HG02798 (cell line): ENCODE data around the gene CR1L.
"Not testable (repeated sequence)": the region's sequence is repeated elsewhere in the genome, so short reads cannot be mapped to it uniquely, and the experiment has no call there.

ENCODE experiments used
- ATAC-seq: cut with Tn5 transposase; IDR thresholded peaks from one replicate; pipeline ENCODE4 v1.9.1; 2021; ENCODE audit warnings: mild to moderate bottlenecking; ENCODE audit not compliant: unreplicated experiment, poor library complexity

The CR1L gene

GRCh38 chr1:207644852-207645634, at the start of gene CR1L:
TSS of gene CR1L (plus strand) at chr1:207645133. CDS start at chr1:207645234, 101 bp downstream.
- peak; percentile 95 for ATAC-seq

- no peak for ATAC-seq
These were observed 41.2 kb upstream of the CR1L start for GRCh38 chr1:207603777-207604176.

- ATAC-seq, result no peak
These were observed 39.2 kb upstream of the CR1L start for GRCh38 chr1:207605444-207606361.

GRCh38 chr1:207606362-207606755, 38.6 kb upstream of the CR1L start:
- ATAC-seq, result no peak

GRCh38 chr1:207612762-207613161, 32.2 kb upstream of the CR1L start:
- no peak for ATAC-seq

GRCh38 chr1:207619871-207620542, 24.9 kb upstream of the CR1L start:
- peak; percentile 87 for ATAC-seq

- no peak for ATAC-seq
These were observed 24.4 kb upstream of the CR1L start for GRCh38 chr1:207620543-207620893.

DNA sequence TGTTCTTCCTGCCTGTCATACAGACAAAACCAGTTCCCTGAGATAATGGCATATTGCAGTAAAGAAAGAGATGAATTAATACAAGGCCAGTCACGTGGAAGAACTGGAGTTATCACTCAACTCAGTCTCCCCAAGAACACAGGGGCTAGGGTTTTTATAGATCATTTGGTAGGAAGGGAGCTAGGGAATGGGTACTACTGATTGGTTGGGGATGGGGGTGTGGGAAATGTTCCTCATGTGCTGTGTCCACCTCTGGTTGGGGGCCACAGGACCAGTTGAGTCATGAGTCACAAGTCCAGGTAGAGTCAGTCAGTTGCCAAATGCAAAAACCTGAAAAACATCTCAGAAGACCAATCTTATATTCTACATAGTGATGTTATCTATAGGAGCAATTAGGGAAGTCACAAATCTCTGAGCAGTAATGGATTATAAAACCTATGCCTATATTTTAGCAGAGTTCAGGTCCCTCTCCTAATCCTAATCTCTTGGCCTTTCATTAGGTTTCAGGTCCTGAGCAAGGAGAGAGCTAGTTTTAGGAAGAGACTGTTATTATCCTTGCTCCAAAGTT, 19.3 kb upstream of the CR1L start:
- not testable (repeated sequence) for ATAC-seq

DNA sequence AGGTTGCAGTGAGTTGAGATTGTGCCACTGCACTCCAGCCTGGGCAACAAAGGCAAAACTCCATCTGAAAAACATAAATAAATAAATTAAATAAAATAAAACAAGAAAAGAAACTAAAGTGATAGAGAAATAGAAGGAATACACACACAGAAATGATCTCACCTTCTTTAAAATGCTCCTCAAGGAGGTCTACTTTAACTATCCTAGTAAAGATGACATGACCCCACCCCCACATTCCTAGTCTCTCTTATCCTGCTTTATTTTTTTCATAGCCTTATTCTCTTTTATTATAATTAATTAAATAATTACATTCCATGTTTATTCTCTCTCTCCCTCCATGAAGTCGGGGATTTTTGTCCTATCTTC, 18.0 kb upstream of the CR1L start:
- no peak for ATAC-seq

GRCh38 chr1:207627496-207627895, 17.4 kb upstream of the CR1L start:
- ATAC-seq, result no peak

- no peak for ATAC-seq
These were observed 16.2 kb upstream of the CR1L start for GRCh38 chr1:207628776-207629175.

GRCh38 chr1:207631137-207631536, 13.8 kb upstream of the CR1L start:
- no peak for ATAC-seq

- no peak for ATAC-seq
These were observed 11.7 kb upstream of the CR1L start for GRCh38 chr1:207633226-207633625.

- ATAC-seq, result not testable (repeated sequence)
These were observed 11.1 kb upstream of the CR1L start for GRCh38 chr1:207633699-207634289.

DNA sequence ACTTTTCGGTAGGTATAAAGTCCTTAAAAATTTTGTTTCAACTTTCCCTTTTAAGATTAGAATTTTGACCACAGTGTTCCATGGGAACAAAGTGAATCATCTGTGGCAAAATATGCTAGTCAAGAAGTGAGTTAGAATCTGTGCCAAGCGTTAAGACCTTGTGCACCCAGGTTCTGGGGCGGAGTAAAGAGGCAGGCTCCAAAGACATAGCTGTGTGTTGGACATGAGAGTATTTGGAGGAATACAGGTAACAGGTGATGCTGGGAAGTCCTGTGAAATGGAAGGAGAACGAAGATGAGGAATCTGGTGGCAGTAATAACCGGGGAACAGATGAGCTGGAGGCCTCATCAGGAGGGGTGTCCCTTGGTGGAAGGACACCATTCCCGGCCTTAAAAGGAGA, 10.6 kb upstream of the CR1L start:
- ATAC-seq, result not testable (repeated sequence)

DNA sequence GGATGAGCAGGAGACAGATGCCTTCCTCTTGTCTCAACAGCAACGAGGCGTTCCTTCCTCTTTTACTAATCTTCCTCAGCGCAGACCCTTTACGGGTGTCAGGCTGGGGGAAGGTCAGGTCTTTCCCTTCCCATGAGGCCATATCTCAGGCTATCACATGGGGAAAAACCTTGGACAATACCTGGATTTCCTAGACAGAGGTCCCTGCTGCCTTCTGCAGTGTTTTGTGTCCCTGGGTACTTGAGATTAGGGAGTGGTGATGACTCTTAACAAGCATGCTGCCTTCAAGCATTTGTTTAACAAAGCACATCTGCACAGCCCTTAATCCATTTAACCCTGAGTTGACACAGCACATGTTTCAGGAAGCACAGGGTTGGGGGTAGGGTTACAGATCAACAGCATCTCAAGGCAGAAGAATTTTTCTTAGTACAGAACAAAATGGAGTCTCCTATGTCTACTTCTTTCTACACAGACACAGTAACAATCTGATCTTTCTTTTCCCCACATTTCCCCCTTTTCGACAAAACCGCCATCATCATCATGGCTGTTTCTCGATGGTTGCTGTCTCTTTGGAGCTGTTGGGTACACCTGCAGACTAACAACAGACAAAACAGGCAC, 9.3 kb upstream of the CR1L start:
- ATAC-seq, result not testable (repeated sequence)

- ATAC-seq, result not testable (repeated sequence)
These were observed 6.3 kb upstream of the CR1L start for GRCh38 chr1:207638487-207639145.

- ATAC-seq, result not testable (repeated sequence)
These were observed 5.6 kb upstream of the CR1L start for GRCh38 chr1:207639362-207639761.

GRCh38 chr1:207644166-207644851, 624 bp upstream of the CR1L start:
- ATAC-seq, result no peak
